ENCODE measurements around the gene PLD3.

PLD3 gene

DNA sequence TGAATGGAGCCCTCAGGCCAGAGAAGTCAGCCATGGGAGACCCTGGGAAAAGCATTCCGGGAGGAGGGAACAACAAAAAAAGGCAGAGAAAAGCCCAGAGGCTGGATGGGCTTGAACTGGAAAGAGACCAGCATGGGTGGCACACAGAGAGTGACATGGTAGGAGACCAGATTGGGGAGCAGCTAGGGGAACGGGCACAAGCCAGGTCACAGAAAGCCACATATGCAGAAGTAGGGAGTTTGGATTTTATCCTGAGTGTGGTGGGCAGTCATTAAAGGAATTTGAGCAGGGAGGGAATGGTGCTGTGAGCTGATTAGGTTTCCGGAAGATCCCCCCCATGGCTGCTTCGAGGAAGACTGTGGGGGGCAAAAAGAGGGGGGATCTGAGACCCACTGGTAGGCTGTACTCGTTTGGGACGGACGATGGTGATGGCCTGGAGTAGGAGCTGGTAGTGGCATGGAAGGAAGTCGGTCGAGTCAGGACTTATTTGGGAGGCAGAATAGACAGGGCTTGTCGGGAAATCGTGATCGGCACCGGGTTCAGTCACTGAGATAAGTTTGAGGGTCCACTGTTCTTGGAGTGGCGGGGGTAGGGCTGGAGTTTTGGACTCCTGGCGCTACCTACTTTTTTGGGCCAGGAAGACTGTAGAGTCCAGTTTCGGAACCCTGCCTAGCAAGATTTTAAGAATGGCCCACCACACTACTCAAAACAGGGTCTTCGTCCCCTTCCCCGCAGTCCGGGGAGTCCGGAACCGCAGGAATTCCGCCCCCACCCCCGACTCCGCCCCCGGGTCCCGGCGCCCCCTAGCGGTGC is 76.3 kb downstream of the PLD3 start:
- Histone ChIP-seq H3K9ac (ENCODE audit: low read depth, low read length) (peak overlapping the region; percentile 78), H3K36me3 (ENCODE audit: insufficient read depth, low read length) (no peaks in the 10 kb centered on the region), H3K9me3 (ENCODE audit: control insufficient read depth, insufficient read depth, low read length) (no peaks in the 10 kb centered on the region), H3K4me1 (ENCODE audit: insufficient read depth, low read length) (no peaks in the 10 kb centered on the region; the same call in 1 of the 2 replicates)

DNA sequence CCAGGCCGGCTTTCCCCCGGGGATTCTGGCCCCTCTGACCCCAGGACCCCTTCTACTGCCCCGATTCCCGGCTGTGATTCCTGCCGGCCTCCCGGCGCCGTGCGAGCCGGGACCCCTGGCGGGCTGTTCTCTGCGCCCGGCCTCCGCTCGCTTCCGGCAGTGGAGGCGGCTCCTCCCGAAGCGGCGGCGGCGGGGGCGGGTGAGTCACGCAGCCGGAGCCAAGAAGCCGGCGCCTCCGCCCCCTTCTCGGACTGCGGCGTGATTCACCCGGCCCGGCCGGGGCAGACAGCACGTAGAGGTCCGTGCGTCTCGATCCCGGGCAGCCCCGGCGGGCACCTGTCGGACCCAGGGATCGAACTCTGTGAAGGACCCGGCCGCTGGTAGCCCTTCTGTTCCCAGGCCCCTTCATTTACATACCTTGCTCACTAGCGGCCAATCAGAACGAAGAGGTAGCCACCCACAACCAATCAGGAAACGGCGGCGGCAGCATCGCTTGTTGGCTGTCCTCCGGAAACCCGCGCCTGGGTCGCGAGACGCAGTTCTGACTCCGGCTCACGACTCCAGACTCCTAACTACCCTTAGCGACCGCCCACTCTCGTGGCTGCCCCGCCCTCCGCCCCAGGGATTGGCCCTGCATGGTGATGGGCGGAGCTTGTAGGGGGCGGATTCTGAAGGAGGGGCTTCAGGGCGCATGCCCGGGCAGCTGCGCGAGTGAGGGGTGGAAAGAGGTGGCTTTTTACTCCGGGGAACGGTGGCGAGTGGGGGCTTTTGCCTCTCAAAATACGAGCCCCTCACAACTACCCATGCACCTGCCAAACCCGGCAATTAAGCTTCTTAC is 77.2 kb downstream of the PLD3 start, which contains the start of gene SERTAD1:
Gene SERTAD1 (minus strand): TSS at position 543 of the 838 bp plus-strand sequence. CDS start 2,446 bp downstream, outside the sequence.
- Histone ChIP-seq H3K9me3 (ENCODE audit: control insufficient read depth, insufficient read depth, low read length) (no peaks in the 10 kb centered on the region), H3K36me3 (ENCODE audit: insufficient read depth, low read length) (no peaks in the 10 kb centered on the region), H3K4me1 (ENCODE audit: insufficient read depth, low read length) (no peaks in the 10 kb centered on the region; the same call in 1 of the 2 replicates), H3K9ac (ENCODE audit: low read depth, low read length) (peak within 1 kb of the TSS; percentile 78)
